ENCODE results near the gene PRKD2. TPM values are rescaled to one million over a fixed set of nuclear protein-coding genes. Genes with fewer than 3 reads are reported as not detected.

PRKD2 gene
- total and polyA plus RNA-seq, 2 experiments from 2014 or later = 53.8 to 68.0 TPM

- H3K4me1 ChIP-seq (ENCODE audit: insufficient read depth) = no peaks in the 10 kb centered on the region
- H3K36me3 ChIP-seq (ENCODE audit: insufficient read depth) = peaks cover 15% of the 10 kb centered on the region; the same call in 1 of the 2 replicates
- peak overlapping the region; percentile 88 for H3K27ac Mint-ChIP-seq
- TF ChIP-seq JUNB (IDR thresholded peaks at IDR 0.05; ENCODE audit: unreplicated experiment) = no peak
- TF ChIP-seq EZH2phosphoT487 (IDR thresholded peaks at IDR 0.05; ENCODE audit: unreplicated experiment) = no peak
- no peak for TF ChIP-seq ETS1 (IDR thresholded peaks at IDR 0.05)
- TF ChIP-seq CREB1 (CRISPR knock-in tag; IDR thresholded peaks at IDR 0.05; ENCODE audit: low read depth) = no peak
- TF ChIP-seq NANOG (IDR thresholded peaks at IDR 0.05; ENCODE audit: borderline replicate concordance) = no peak
- TF ChIP-seq EZH2 (IDR thresholded peaks at IDR 0.05; ENCODE audit: low read depth, unreplicated experiment) = no peak
- TF ChIP-seq POLR2AphosphoS5 (IDR thresholded peaks at IDR 0.05; ENCODE audit: low read depth) = no peak
- TF ChIP-seq ZNF331 (CRISPR knock-in tag; IDR thresholded peaks at IDR 0.05; ENCODE audit: low read depth) = no peak
- no peak for TF ChIP-seq CTCF (conservative IDR thresholded peaks at IDR 0.05; ENCODE audit: low read depth in 2 of 2)
- no peak for TF ChIP-seq STAT1 (IDR thresholded peaks at IDR 0.05; ENCODE audit: unreplicated experiment)
- TF ChIP-seq, protein P1, sequence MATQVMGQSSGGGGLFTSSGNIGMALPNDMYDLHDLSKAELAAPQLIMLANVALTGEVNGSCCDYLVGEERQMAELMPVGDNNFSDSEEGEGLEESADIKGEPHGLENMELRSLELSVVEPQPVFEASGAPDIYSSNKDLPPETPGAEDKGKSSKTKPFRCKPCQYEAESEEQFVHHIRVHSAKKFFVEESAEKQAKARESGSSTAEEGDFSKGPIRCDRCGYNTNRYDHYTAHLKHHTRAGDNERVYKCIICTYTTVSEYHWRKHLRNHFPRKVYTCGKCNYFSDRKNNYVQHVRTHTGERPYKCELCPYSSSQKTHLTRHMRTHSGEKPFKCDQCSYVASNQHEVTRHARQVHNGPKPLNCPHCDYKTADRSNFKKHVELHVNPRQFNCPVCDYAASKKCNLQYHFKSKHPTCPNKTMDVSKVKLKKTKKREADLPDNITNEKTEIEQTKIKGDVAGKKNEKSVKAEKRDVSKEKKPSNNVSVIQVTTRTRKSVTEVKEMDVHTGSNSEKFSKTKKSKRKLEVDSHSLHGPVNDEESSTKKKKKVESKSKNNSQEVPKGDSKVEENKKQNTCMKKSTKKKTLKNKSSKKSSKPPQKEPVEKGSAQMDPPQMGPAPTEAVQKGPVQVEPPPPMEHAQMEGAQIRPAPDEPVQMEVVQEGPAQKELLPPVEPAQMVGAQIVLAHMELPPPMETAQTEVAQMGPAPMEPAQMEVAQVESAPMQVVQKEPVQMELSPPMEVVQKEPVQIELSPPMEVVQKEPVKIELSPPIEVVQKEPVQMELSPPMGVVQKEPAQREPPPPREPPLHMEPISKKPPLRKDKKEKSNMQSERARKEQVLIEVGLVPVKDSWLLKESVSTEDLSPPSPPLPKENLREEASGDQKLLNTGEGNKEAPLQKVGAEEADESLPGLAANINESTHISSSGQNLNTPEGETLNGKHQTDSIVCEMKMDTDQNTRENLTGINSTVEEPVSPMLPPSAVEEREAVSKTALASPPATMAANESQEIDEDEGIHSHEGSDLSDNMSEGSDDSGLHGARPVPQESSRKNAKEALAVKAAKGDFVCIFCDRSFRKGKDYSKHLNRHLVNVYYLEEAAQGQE (IDR thresholded peaks at IDR 0.05; ENCODE audit: unreplicated experiment) = no peak
- TF ChIP-seq ZNF114 (CRISPR knock-in tag; IDR thresholded peaks at IDR 0.05) = no peak
- TF ChIP-seq, protein P2, sequence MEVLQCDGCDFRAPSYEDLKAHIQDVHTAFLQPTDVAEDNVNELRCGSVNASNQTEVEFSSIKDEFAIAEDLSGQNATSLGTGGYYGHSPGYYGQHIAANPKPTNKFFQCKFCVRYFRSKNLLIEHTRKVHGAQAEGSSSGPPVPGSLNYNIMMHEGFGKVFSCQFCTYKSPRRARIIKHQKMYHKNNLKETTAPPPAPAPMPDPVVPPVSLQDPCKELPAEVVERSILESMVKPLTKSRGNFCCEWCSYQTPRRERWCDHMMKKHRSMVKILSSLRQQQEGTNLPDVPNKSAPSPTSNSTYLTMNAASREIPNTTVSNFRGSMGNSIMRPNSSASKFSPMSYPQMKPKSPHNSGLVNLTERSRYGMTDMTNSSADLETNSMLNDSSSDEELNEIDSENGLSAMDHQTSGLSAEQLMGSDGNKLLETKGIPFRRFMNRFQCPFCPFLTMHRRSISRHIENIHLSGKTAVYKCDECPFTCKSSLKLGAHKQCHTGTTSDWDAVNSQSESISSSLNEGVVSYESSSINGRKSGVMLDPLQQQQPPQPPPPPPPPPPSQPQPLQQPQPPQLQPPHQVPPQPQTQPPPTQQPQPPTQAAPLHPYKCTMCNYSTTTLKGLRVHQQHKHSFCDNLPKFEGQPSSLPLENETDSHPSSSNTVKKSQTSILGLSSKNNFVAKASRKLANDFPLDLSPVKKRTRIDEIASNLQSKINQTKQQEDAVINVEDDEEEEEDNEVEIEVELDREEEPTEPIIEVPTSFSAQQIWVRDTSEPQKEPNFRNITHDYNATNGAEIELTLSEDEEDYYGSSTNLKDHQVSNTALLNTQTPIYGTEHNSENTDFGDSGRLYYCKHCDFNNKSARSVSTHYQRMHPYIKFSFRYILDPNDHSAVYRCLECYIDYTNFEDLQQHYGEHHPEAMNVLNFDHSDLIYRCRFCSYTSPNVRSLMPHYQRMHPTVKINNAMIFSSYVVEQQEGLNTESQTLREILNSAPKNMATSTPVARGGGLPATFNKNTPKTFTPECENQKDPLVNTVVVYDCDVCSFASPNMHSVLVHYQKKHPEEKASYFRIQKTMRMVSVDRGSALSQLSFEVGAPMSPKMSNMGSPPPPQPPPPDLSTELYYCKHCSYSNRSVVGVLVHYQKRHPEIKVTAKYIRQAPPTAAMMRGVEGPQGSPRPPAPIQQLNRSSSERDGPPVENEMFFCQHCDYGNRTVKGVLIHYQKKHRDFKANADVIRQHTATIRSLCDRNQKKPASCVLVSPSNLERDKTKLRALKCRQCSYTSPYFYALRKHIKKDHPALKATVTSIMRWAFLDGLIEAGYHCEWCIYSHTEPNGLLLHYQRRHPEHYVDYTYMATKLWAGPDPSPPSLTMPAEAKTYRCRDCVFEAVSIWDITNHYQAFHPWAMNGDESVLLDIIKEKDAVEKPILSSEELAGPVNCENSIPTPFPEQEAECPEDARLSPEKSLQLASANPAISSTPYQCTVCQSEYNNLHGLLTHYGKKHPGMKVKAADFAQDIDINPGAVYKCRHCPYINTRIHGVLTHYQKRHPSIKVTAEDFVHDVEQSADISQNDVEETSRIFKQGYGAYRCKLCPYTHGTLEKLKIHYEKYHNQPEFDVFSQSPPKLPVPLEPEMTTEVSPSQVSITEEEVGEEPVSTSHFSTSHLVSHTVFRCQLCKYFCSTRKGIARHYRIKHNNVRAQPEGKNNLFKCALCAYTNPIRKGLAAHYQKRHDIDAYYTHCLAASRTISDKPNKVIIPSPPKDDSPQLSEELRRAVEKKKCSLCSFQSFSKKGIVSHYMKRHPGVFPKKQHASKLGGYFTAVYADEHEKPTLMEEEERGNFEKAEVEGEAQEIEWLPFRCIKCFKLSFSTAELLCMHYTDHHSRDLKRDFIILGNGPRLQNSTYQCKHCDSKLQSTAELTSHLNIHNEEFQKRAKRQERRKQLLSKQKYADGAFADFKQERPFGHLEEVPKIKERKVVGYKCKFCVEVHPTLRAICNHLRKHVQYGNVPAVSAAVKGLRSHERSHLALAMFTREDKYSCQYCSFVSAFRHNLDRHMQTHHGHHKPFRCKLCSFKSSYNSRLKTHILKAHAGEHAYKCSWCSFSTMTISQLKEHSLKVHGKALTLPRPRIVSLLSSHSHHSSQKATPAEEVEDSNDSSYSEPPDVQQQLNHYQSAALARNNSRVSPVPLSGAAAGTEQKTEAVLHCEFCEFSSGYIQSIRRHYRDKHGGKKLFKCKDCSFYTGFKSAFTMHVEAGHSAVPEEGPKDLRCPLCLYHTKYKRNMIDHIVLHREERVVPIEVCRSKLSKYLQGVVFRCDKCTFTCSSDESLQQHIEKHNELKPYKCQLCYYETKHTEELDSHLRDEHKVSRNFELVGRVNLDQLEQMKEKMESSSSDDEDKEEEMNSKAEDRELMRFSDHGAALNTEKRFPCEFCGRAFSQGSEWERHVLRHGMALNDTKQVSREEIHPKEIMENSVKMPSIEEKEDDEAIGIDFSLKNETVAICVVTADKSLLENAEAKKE (CRISPR knock-in tag; IDR thresholded peaks at IDR 0.05) = no peak
- ATAC-seq (no peak), DNase-seq (ENCODE audit: low spot score) (no peak)
- no peak overlapping the region for H2AFZ ChIP-seq
- no peak overlapping the region for H3K27ac ChIP-seq (ENCODE audit: low read depth)
- no peaks in the 10 kb centered on the region for H3K9me2 ChIP-seq (ENCODE audit: insufficient read depth)
- H3K4me3 Mint-ChIP-seq = peak overlapping the region; percentile 16; the same call in 1 of the 3 replicates
- peaks cover 80% of the 10 kb centered on the region for H3K36me3 Mint-ChIP-seq (ENCODE audit: low read depth)
- H3F3A ChIP-seq (replicated peaks; ENCODE audit: low read depth) = peaks cover 3% of the 10 kb centered on the region; the same call in 1 of the 2 replicates
- H3K4me1 Mint-ChIP-seq = peaks cover 24% of the 10 kb centered on the region
- peaks cover 3% of the 10 kb centered on the region; the same call in 1 of the 3 replicates for H3K9me3 Mint-ChIP-seq
- no peak overlapping the region for H3K4me2 ChIP-seq
- 0 out of 2 replicates have a peak, but pooled peaks cover 7% of the 10 kb centered on the region for H3K79me2 ChIP-seq (replicated peaks; ENCODE audit: insufficient read depth)
- H3K27me3 Mint-ChIP-seq (ENCODE audit: insufficient read depth, low read depth, poor library complexity) = peaks cover 9% of the 10 kb centered on the region
- H3K27me3 ChIP-seq (ENCODE audit: insufficient read depth) = no peaks in the 10 kb centered on the region
- H3K4me3 ChIP-seq = no peak overlapping the region
- H4K20me1 ChIP-seq (replicated peaks; ENCODE audit: insufficient read depth) = peaks cover 14% of the 10 kb centered on the region
These were observed 9.6 kb upstream of the PRKD2 start for GRCh38 chr19:46726551-46726950.
